T follicular helper cell (primary cell): Measurements from ENCODE around the gene VAV2.

Experiments used
- DNase-seq: peaks from one replicate; pipeline ENCODE4 v3.0.0-alpha.2; 2020; ENCODE audit warnings: low read depth

VAV2 gene

DNA sequence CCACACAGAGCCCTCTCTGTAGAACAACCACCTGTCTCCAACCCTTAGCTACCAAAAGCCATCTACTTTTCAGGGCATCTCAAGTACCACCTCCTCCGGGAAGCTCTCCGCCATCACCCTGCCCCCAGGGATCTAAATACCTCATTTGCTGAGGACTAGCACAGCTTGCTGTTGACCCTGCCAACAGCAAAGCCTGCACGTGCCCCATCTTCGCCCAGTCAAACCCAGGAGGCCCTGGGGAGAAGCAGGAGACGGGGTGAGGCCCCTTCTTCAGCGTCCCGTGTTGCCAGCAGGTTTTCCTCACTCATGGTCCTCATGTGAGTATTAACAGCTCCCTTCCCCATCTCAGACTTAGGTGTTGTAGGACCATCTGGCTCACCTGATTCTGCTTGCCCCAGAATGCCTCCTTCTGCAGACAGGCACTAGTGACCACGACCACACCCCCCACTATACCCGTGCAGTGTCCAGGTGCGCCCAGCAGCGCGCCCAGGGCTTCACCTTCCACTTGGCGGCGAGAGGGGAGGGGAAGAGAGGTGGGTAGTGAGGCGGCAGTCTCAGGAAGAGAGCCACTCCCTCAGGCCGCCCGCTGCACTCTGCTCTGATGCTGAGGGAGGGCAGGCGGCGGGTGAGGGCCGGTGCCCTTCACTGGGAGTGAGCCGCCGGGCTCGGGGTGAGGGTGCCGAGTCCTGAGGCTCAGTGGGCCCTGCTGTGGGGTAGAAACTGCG, 11.1 kb downstream of the VAV2 start:
- DNase-seq = no peak

DNA sequence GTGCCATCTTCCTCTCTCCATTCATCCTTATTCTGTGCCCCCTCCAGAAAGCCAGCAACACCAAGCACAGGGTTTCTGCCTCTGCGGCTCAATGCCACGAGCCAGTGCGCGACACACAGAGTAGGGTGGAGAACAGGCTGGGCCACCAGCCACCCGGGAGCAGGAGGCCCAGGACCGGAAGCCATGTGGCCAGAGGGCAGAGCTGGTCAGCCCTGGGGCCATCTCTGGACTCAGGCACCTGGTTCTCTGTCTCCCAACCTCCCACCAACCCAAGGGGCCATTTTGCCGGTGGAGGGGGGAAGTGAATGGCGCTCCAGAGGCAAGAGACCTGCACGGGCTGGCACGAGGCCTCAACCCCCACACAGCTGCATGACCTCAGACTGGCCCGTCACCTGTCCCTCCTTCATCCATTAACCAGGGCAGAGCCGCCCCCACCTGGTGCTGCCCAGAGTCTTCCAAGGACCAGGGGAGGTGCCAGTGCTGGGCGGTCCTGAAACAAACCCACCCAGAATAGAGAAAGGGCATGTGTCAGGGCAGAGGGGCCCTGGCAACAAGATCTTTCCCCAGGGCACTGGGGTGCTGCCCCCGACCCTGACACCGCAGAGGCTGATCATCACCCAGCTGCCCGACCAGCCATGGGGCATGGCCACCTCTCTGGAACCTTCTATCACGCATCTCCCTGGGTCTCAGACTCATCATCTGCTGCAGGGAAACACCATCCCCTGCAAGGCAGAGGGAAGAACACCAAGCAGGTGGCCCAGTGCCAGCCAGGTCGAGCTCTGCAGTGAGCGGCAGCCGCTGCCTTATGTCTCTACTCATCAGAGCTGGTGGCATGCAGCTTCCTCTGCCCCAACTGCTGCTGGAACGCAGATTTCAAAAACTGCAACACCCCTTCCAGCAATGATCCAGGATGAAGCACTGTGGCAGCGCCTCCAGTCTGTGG, 11.9 kb downstream of the VAV2 start:
- no peak for DNase-seq

DNA sequence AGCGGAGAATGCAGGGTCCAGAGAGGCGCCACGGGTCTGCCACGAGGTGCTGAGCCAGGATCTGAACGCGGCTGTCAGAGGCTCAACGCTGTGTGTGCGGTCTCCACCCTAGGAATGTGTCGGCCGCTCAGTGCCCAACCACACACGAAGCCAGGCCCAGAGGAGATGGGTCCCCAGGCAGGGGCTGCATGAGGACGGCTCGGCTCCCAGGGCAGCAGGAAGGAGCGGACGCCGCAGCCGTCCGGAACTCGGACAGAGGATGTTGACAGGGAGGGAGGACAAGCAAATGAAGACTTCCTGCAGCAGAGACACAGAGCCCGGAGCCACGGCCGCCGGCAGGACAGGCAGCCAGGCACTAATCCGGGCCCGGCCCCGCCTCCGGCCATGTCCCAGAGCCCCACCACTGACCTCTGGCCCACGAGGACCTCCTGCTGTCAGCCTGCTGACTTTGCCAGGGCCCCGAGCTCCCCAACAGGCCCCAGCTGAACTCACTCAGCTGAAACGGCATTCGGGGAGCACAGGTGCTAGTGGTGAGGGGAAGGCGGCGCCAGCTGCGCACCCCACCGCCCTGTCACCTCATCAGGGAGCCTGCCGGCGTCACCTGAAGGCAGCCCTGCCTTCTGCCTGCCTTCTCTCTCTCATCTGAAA, 12.7 kb downstream of the VAV2 start:
- no peak for DNase-seq

DNA sequence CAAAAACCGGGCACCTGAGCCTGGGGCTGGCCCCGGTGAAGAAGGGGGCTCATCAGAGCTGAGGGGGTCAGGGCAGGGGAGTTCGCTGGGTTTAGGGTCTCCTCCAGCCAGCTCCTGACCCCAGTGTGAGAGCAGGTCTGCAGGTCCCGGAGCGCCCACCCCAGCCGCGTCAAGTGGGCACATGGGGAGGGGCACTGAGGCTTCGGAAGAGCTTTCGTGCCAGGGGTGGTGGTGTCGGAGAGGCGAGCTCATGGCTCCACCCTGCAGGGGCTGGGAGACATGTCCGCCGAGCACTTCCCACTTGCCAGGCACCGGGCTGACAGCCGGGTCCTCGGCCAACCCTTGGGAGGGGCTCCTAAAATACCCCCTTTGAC, 13.2 kb downstream of the VAV2 start:
- no peak for DNase-seq

DNA sequence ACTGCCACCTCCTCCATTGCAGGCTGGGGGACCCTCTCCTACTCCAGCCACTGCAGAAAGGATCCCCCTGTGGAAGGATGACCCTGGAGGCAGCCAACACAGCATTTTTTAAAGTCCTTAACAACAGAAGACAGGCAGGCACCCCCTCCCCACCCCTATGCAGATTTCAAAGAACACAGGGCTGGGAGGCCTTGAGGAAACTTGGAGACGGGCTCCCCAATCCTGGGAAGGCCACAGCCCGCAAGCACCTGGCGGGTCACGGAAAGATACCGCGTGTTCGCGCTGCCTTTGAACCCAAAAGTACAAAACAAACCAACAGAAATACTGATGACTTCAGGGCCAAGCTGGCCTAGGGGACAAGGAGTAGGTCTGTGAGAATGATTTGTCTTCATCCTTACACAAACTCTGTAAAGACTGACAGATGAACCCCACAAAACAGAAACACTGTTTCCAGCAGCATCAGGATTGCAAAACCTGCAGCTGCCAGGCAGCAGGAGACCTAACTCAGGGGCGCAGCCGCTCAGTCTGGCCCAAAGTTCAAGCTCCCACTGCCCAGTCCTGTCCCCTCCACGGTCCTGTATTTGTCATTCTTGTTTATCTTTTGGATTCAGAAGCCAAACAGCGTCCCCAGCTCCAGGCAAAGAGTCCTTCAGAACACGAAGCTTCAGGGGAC, 13.8 kb downstream of the VAV2 start:
- DNase-seq = no peak

DNA sequence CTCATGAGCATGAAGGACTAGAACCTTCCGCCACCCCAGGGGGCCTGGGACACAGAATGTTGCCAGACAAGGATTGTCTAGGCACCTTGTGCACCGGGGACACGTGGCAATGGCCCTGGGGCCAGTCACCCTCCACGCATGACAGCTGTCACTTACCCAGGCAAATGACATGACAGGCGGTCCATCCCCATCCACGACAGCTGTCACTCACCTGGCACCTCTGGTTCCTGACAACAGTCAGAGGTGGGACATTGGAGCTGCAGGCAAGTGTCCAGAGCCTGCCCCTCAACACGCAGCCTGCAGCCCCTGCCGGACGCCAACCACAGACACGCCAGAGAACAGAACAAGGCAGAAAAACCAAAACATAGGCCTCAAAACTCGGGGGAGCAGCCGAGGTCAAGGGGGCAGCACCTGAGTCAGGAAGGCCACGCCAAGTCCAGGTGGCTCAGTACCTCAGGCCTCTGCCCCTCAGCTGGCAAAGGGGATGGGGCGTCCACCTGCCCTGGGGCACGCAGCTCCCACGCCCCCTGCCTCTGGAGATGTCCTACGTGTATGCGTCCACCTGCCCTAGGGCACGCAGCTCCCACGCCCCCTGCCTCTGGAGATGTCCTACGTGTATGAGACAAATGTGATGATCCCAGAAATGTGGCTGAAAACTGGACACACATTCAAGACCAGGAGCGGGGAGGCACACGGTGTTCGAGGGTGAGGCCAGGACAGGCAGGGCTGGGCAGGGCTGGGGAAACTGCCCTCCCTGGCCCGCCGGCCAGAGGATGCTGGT, 14.5 kb downstream of the VAV2 start:
- no peak for DNase-seq

DNA sequence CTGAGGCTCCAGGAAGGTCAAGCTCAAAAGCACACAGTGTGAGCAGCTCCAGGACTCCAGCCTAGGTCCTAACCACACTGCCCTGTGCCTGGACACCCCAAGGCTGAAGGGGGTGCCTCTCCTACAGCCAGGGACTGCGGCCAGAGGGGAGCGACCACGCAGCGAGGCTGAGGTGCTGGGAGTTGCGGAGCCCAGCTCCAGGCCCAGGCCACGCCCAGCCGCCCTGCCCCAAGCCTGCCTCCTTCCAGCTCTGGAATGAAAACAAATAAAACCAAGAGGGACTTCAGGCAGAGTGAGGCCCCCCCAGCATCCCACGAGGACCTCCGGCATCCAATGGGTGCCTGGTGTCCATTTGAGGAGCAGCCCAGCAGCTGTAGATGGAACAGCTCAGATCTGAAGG, 15.2 kb downstream of the VAV2 start:
- no peak for DNase-seq

DNA sequence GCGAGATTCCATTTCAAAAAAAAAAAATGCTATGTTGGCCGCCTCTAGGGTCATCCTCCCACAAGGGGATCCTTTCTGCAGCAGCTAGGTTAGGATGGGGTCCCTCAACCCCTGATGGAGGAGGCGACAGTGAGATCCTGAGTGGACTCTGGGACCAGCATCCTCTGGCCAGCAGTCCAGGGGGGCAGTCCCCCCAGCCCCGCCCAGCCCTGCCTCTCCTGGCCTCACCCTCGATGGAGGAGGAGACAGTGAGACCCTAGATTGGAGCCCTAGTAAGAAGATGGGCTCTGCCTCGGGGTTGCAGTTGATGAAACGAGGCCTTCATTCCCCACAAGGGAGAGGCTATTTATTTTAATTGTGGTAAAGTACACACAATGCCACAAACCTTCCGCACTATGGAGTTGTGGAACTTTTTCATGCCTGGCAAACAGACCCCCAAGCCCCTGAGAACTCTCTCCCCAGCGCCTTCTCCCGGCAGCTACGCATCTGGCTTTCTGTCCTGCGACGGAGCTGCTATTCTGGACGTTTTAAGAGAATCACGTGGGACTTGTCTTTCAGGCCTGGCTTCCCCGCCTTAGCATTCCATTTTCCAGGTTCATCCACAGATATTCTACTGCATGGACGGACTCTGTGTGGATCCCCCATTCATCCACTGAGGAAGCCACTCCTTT, 15.8 kb downstream of the VAV2 start:
- DNase-seq = no peak

DNA sequence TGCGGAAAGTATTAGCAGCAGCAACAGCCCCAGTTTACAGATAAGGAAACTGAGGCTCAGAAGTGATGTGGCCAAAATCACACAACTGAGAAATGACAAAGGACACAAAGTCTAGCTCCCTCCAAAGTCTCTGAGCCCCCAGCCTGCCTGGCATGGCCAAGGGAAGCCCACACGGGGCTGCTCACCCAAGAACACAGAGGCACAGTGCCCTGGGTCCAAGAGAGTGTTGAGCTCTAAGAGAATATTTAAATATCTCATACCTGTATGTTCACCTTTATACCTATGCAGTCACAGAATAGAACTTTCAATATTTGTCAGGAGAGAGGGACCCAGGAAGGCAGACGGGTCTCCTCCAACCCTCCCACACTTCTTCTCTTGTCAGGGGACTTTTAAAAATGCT, 16.6 kb downstream of the VAV2 start:
- DNase-seq = no peak

DNA sequence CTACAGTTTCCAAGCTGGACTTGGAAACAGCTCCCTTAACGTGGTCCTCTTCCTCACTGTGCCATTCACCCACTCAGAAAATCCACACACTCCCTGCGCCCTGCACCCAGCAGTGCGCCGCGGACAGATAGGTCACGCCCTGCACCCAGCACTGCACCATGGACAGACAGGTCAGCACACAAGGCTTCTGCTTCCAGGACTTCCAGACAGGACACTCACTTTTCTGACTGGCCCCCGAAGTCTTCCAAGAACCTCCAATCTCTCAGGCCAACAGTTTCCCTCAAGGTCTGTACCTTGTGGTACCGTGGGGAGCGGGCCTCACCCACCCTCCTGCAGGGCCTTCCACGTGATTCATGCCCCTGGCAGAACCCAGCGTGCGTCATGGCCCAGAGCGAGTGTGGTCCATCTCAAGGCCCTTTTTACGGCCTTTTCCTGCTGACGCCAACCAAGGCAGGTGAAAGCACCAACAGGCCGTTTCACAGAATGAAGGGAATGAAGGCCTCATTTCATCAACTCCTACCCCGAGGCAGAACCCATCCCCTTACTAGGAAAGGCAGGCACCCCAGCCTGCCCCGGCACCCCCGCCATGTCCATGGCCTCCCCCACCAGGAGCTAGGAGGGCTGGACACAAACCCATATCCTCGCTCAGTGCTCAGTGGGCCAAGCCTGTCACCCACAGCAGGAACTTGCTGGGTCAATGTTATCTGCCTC, 17.3 kb downstream of the VAV2 start:
- DNase-seq = no peak

DNA sequence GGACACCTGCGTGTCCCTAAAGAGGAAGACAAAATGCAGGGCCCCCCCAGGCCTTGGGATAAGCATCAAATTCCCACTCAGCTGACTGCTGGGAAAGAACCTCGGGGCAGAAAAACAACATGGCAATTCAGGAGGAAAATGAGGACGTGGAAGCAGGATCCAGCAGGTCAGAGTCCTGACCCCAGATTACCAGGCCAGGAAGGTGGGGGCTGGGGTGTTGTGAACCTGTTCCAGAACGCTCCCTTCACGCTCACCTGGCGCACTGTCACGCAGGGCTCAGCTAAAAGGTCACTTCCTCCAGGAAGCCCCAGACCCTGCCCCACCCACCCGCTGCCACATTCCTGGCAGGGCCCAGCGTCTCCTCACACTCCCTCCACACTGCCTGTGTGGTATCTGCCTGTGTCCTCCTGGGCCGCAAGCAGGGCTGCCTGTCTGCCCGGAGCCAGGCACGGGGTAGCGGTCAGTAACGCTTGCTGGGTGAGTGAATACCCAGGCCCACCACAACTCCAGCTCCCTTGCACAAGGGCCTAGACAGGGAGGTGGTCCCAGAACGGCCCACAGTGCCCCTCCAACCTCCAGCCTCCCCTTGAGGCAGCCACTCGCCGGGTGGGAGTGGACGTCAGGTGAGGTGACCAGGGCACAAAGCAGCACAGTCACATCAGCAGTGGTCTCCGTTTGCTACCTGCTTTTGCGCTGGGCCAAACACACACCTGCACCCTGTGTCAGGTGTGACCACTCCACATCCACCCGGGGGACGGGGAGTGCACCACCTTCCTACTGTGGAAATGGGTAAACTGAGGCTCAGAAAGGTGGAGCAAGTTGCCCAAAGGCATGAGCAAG, 18.1 kb downstream of the VAV2 start:
- DNase-seq = no peak

DNA sequence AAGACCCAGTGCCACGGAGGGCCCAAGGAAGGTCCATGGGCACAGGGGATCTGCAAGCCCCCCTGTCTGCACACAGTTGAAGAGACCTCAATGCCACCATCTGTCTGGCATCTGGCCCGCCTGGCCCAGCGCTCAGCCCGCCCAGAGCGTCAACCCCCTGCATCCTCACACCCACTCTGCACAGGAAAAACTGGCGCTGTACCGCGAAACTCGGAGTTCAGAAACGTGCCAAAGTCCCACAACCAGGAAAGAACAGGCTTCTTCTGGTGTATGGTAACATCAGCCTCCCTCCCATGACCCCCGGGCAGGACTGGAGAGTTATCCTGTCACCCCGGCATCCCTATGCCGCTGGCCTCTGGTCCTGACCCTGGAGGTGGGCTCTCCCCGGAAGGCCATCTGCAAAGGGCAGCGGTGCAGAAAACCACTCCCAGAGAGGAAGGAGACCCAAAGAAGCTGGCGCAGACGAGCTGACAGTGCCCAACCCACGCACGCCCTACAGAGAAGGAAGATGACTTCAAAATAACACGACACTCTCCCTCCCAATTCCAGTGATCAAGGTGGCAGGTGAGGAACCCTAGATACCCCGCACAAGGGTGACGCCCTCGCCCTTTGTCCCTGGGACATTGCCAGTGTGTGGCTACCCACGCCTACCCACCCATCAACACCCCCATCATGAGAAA, 18.9 kb downstream of the VAV2 start:
- DNase-seq = no peak

DNA sequence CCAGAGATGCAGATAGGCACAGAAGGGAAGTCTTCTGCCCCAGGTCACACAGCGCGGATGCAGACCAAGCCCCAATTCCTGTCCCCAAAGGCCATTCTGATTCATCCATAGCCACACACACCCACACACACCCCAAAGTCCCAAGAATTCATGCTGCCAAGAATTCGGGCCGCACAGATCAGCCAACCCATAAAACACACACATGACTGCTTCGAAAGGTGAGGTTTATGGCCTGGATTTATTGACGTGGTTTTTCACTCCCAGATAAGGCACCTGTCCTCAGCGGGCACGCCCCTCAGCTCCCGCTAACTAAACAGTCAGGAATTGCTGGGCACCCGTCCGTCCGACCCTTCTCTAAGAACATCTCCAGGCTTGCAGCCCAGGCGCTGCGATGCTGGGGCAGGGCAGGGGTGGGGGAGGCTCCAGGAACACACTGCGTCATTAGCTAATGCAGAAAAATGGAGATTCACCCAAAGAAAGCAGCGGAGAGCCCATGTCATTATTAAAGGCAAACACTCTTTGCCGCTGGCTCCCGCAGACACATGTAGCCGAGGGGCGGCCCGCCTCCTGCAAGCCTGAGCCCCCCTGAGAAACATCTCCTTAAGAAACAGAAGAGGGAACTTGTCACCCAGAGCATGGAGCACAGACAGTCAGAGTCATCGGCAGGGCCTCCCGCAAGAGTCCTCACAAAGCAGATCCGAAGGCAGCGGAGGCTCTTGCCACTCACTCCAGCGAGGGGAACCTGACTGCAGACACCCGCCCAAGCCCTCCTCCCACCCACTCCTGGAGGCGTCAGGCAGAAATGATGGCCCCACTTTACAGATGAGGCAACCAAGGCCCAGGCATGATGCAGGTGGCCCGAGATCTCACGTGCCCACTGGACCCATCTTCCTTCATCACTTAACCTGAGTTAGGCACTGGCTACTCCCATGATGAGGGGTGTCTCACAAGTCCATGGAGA, 19.9 kb downstream of the VAV2 start:
- DNase-seq = no peak

DNA sequence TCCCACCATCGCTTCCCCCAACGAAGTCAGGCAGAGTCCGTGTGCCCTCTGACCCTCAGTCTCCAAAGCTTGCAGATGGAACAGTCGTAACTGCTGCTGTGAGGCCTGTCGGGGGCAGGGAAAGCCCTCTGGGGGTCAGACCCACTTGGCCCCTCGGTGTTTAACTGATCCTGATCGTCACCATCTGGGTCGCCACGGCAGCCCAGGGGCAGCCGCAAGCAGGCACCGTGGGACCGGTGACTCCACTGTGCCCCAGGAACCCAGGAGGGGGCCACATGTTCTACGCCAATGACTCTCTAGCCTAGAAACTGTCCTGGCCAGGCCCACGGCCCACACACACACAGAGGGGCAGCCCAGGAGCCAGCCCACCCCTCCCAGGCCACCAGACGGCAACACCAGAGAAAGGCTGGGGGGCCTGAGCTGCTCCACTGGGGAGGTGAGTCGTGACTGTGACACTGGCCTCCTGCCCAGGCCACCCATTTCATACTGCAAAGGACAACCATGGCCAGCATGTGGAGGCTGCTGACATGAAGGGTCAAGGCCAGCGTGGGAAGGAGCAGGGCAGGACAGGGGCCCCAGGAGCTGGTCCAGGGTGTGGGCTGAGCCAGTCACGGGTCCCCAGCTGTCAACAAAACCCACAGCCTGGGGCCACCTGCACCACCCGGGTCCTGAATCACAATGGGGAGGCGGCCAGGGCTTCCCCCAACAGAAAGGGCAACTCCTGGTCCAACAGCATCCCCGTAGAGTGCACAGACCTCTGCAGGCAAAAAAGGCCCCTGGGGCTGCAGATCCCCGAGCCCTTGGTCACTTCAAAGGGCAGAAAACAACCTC, 20.8 kb downstream of the VAV2 start:
- DNase-seq = no peak

DNA sequence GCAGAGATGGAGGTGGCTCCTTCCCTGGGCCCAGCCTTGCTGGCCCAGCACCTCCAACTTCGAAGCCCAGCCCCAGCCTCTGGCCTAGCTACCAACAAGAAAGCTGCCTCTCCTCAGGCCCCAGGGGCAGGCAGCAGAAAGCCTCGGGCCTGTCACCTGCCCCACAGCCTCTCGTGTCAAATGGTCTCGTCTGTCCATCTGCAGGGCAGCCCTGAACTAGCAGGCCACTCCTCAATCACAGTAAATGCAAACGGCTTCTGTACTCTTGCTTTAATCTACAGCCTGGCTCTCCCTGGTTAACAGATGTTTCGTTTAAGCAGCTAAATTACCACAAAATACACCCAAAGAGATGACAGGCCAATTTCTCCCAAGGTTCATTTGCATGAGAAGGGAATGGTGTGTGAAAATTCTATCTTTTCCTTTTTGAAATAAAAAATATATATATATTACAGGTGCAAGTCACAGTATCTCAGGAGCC, 21.5 kb downstream of the VAV2 start:
- no peak for DNase-seq
